ENCODE data around the gene STXBP5. TPM values are rescaled to one million over a fixed set of nuclear protein-coding genes. Genes with fewer than 3 reads are reported as not detected.

Gene STXBP5
- total and polyA plus RNA-seq, 2 experiments from 2014 or later = 4.9 to 49.9 TPM

GRCh38 chr6:147190556-147190955 is 13.7 kb upstream of the STXBP5 start:
- Histone ChIP-seq H3K79me2 (ENCODE audit: insufficient read depth) (no peaks in the 10 kb centered on the region), H2AFZ (no peak overlapping the region), H3K9me3 (ENCODE audit: low read depth) (no peaks in the 10 kb centered on the region), H3K9me2 (ENCODE audit: insufficient read depth) (no peaks in the 10 kb centered on the region), H3K4me1 (ENCODE audit: insufficient read depth) (peaks cover 17% of the 10 kb centered on the region), H4K20me1 (ENCODE audit: insufficient read depth) (no peaks in the 10 kb centered on the region), H3K9ac (no peak overlapping the region), H3K27ac (no peak overlapping the region), H3K27me3 (replicated peaks; ENCODE audit: insufficient read depth) (no peaks in the 10 kb centered on the region), H3K4me3 (no peak overlapping the region), H3F3A (ENCODE audit: insufficient read depth) (peaks cover 20% of the 10 kb centered on the region), H3K4me2 (ENCODE audit: unreplicated experiment) (no peak overlapping the region), H3K36me3 (ENCODE audit: low read depth) (no peaks in the 10 kb centered on the region)
- in situ Hi-C loops (cut with MboI) = no loop called here
- TF ChIP-seq EZH2 (IDR thresholded peaks at IDR 0.05; ENCODE audit: insufficient read depth, poor library complexity, severe bottlenecking) (no peak), EZH2phosphoT487 (IDR thresholded peaks at IDR 0.05; ENCODE audit: insufficient read depth, low read depth) (no peak)
- 88 to 90% methylated on average over 5 of the region's 5 CpGs for WGBS, 2 experiments (ENCODE audit: low coverage in 1 of 2, low lambda C conversion rate in 2 of 2, missing lambda C conversion rate in 2 of 2)
- no peak for DNase-seq

GRCh38 chr6:147192278-147192911 is 11.8 kb upstream of the STXBP5 start:
- Histone ChIP-seq H3K9ac (no peak overlapping the region), H3K4me3 (no peak overlapping the region), H3K4me1 (ENCODE audit: insufficient read depth) (peaks cover 18% of the 10 kb centered on the region), H3K4me2 (ENCODE audit: unreplicated experiment) (no peak overlapping the region), H3K79me2 (ENCODE audit: insufficient read depth) (no peaks in the 10 kb centered on the region), H3K27me3 (replicated peaks; ENCODE audit: insufficient read depth) (no peaks in the 10 kb centered on the region), H3K36me3 (ENCODE audit: low read depth) (no peaks in the 10 kb centered on the region), H3K27ac (no peak overlapping the region), H3K9me3 (ENCODE audit: low read depth) (no peaks in the 10 kb centered on the region), H3K9me2 (ENCODE audit: insufficient read depth) (no peaks in the 10 kb centered on the region), H2AFZ (no peak overlapping the region), H4K20me1 (ENCODE audit: insufficient read depth) (no peaks in the 10 kb centered on the region), H3F3A (ENCODE audit: insufficient read depth) (peaks cover 23% of the 10 kb centered on the region)
- no peak for TF ChIP-seq EZH2 (IDR thresholded peaks at IDR 0.05; ENCODE audit: insufficient read depth, poor library complexity, severe bottlenecking)
- TF ChIP-seq EZH2phosphoT487 (IDR thresholded peaks at IDR 0.05; ENCODE audit: insufficient read depth, low read depth) = no peak
- no peak for DNase-seq
- in situ Hi-C loops (cut with MboI) = no loop called here
- WGBS, 2 experiments (ENCODE audit: low coverage in 1 of 2, low lambda C conversion rate in 2 of 2, missing lambda C conversion rate in 2 of 2) = 96 to 98% methylated on average over 3 of the region's 3 CpGs

GRCh38 chr6:147194652-147195411 is 9.4 kb upstream of the STXBP5 start:
- H3F3A ChIP-seq (ENCODE audit: insufficient read depth) = peaks cover 23% of the 10 kb centered on the region
- H3K4me2 ChIP-seq (ENCODE audit: unreplicated experiment) = peak overlapping the region; percentile 46
- no peaks in the 10 kb centered on the region for H3K79me2 ChIP-seq (ENCODE audit: insufficient read depth)
- TF ChIP-seq EZH2 (IDR thresholded peaks at IDR 0.05; ENCODE audit: insufficient read depth, poor library complexity, severe bottlenecking) (no peak), EZH2phosphoT487 (IDR thresholded peaks at IDR 0.05; ENCODE audit: insufficient read depth, low read depth) (no peak)
- no peaks in the 10 kb centered on the region for H4K20me1 ChIP-seq (ENCODE audit: insufficient read depth)
- peak overlapping the region; percentile 12; the same call in 1 of the 2 replicates for H3K9ac ChIP-seq
- H3K9me2 ChIP-seq (ENCODE audit: insufficient read depth) = no peaks in the 10 kb centered on the region
- no peaks in the 10 kb centered on the region for H3K9me3 ChIP-seq (ENCODE audit: low read depth)
- in situ Hi-C loops (cut with MboI) = no loop called here
- WGBS, 2 experiments (ENCODE audit: low coverage in 1 of 2, low lambda C conversion rate in 2 of 2, missing lambda C conversion rate in 2 of 2) = 73 to 76% methylated on average over 6 of the region's 6 CpGs
- no peak overlapping the region for H3K4me3 ChIP-seq
- peak overlapping the region; percentile 28 for H3K27ac ChIP-seq
- H3K27me3 ChIP-seq (replicated peaks; ENCODE audit: insufficient read depth) = no peaks in the 10 kb centered on the region
- DNase-seq = peak; percentile 53
- H3K4me1 ChIP-seq (ENCODE audit: insufficient read depth) = peaks cover 18% of the 10 kb centered on the region
- peak overlapping the region; percentile 39; the same call in 1 of the 2 replicates for H2AFZ ChIP-seq
- H3K36me3 ChIP-seq (ENCODE audit: low read depth) = no peaks in the 10 kb centered on the region

GRCh38 chr6:147195510-147195909 is 8.7 kb upstream of the STXBP5 start:
- Histone ChIP-seq H2AFZ (peak overlapping the region; percentile 39; the same call in 1 of the 2 replicates), H3K4me2 (ENCODE audit: unreplicated experiment) (peak overlapping the region; percentile 46), H3K9me2 (ENCODE audit: insufficient read depth) (no peaks in the 10 kb centered on the region), H3K36me3 (ENCODE audit: low read depth) (no peaks in the 10 kb centered on the region), H3K4me3 (no peak overlapping the region), H3K4me1 (ENCODE audit: insufficient read depth) (peaks cover 18% of the 10 kb centered on the region), H3K27me3 (replicated peaks; ENCODE audit: insufficient read depth) (no peaks in the 10 kb centered on the region), H3K27ac (peak overlapping the region; percentile 28), H3F3A (ENCODE audit: insufficient read depth) (peaks cover 23% of the 10 kb centered on the region), H4K20me1 (ENCODE audit: insufficient read depth) (no peaks in the 10 kb centered on the region), H3K9me3 (ENCODE audit: low read depth) (no peaks in the 10 kb centered on the region), H3K9ac (no peak overlapping the region), H3K79me2 (ENCODE audit: insufficient read depth) (no peaks in the 10 kb centered on the region)
- TF ChIP-seq EZH2 (IDR thresholded peaks at IDR 0.05; ENCODE audit: insufficient read depth, poor library complexity, severe bottlenecking) = no peak
- no peak for TF ChIP-seq EZH2phosphoT487 (IDR thresholded peaks at IDR 0.05; ENCODE audit: insufficient read depth, low read depth)
- in situ Hi-C loops (cut with MboI) = no loop called here
- no peak for DNase-seq
- WGBS, 2 experiments (ENCODE audit: low coverage in 1 of 2, low lambda C conversion rate in 2 of 2, missing lambda C conversion rate in 2 of 2) = 97 to 100% methylated on average over 3 of the region's 3 CpGs

Measured in GM23248 (cell line).